ENCODE measurements around the gene MGAT4A. TPM values are rescaled to one million over a fixed set of nuclear protein-coding genes. Genes with fewer than 3 reads are reported as not detected.

MGAT4A gene
- total and polyA plus RNA-seq, 10 of the 15 experiments (the other 5 are each of a cell fraction or from before 2014, with no cell fraction given) = 4.3 to 23.4 (median 13.6) TPM

DNA sequence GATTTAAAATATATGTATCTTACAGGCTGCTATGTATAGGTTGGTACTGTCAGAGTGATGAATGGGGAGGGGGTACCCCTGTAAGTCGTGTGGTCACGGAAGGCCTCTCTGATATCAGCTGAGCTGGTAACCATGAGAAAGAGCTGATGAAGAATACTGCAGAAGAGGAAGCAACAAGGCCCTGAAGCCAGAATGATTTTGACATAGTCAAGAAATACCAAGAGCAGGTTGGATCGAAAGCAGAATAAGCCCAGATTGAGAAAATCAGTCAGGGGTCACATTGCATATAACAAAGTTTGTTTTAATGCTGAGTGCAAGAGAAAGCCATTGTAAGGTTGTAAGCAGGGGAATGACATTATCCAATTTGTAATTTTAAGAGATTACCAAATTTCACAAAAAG lies 65.3 kb downstream of the MGAT4A start:
- Histone ChIP-seq H3K4me3 (no peak overlapping the region), H3K27me3 (replicated peaks in 1 of 2; ENCODE audit: control insufficient read depth in 2 of 2, insufficient read depth in 2 of 2, low read length in 1 of 2) (no peaks in the 10 kb centered on the region), H3K9me3 (replicated peaks; ENCODE audit: control insufficient read depth, insufficient read depth, low read length) (no peaks in the 10 kb centered on the region; the same call in 2 of the 3 replicates), H4K20me1 (ENCODE audit: control insufficient read depth, insufficient read depth) (no peaks in the 10 kb centered on the region), H3K79me2 (ENCODE audit: control insufficient read depth, insufficient read depth, low read length) (no peaks in the 10 kb centered on the region), H3K4me1 (ENCODE audit: control insufficient read depth, insufficient read depth, low read length) (no peaks in the 10 kb centered on the region), H2AFZ (ENCODE audit: control insufficient read depth, low read depth, low read length) (no peak overlapping the region), H3K27ac (ENCODE audit: control insufficient read depth, insufficient read depth) (no peak overlapping the region), H3K4me2 (ENCODE audit: control insufficient read depth, insufficient read depth) (no peak overlapping the region), H3K9ac (ENCODE audit: control insufficient read depth, insufficient read depth, low read length) (no peak overlapping the region), H3K36me3 (ENCODE audit: control insufficient read depth in 2 of 2, insufficient read depth in 2 of 2, low read length in 1 of 2) (no peaks in the 10 kb centered on the region; a peak in 2 of 4 replicates)
- in situ Hi-C loops (cut with MboI) = no loop called here
- no peak for TF ChIP-seq MEF2A (IDR thresholded peaks at IDR 0.05; ENCODE audit: insufficient read depth, low read depth, low read length)
- no peak for TF ChIP-seq RELA (IDR thresholded peaks at IDR 0.05; ENCODE audit: borderline replicate concordance, partially characterized antibody)
- TF ChIP-seq MTA3 (IDR thresholded peaks at IDR 0.05; ENCODE audit: borderline replicate concordance, low read length) = no peak
- TF ChIP-seq ZZZ3 (IDR thresholded peaks at IDR 0.05; ENCODE audit: control insufficient read depth, insufficient read length, low read depth) = no peak
- no peak for TF ChIP-seq TBL1XR1 (IDR thresholded peaks at IDR 0.05; ENCODE audit: low read depth, low read length)
- TF ChIP-seq TAF1 (IDR thresholded peaks at IDR 0.05; ENCODE audit: borderline replicate concordance, low read depth, low read length) = no peak
- TF ChIP-seq SUPT20H (IDR thresholded peaks at IDR 0.05; ENCODE audit: borderline replicate concordance, control insufficient read depth, low read depth, low read length) = no peak
- TF ChIP-seq SREBF2 (IDR thresholded peaks at IDR 0.05; ENCODE audit: low read length) = no peak
- TF ChIP-seq, protein P1, sequence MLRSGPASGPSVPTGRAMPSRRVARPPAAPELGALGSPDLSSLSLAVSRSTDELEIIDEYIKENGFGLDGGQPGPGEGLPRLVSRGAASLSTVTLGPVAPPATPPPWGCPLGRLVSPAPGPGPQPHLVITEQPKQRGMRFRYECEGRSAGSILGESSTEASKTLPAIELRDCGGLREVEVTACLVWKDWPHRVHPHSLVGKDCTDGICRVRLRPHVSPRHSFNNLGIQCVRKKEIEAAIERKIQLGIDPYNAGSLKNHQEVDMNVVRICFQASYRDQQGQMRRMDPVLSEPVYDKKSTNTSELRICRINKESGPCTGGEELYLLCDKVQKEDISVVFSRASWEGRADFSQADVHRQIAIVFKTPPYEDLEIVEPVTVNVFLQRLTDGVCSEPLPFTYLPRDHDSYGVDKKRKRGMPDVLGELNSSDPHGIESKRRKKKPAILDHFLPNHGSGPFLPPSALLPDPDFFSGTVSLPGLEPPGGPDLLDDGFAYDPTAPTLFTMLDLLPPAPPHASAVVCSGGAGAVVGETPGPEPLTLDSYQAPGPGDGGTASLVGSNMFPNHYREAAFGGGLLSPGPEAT (IDR thresholded peaks at IDR 0.05; ENCODE audit: low read depth) = no peak
- TF ChIP-seq, protein P2, sequence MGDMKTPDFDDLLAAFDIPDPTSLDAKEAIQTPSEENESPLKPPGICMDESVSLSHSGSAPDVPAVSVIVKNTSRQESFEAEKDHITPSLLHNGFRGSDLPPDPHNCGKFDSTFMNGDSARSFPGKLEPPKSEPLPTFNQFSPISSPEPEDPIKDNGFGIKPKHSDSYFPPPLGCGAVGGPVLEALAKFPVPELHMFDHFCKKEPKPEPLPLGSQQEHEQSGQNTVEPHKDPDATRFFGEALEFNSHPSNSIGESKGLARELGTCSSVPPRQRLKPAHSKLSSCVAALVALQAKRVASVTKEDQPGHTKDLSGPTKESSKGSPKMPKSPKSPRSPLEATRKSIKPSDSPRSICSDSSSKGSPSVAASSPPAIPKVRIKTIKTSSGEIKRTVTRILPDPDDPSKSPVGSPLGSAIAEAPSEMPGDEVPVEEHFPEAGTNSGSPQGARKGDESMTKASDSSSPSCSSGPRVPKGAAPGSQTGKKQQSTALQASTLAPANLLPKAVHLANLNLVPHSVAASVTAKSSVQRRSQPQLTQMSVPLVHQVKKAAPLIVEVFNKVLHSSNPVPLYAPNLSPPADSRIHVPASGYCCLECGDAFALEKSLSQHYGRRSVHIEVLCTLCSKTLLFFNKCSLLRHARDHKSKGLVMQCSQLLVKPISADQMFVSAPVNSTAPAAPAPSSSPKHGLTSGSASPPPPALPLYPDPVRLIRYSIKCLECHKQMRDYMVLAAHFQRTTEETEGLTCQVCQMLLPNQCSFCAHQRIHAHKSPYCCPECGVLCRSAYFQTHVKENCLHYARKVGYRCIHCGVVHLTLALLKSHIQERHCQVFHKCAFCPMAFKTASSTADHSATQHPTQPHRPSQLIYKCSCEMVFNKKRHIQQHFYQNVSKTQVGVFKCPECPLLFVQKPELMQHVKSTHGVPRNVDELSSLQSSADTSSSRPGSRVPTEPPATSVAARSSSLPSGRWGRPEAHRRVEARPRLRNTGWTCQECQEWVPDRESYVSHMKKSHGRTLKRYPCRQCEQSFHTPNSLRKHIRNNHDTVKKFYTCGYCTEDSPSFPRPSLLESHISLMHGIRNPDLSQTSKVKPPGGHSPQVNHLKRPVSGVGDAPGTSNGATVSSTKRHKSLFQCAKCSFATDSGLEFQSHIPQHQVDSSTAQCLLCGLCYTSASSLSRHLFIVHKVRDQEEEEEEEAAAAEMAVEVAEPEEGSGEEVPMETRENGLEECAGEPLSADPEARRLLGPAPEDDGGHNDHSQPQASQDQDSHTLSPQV (IDR thresholded peaks at IDR 0.05) = no peak
- TF ChIP-seq ASH2L (IDR thresholded peaks at IDR 0.05; ENCODE audit: borderline replicate concordance, low read depth) = no peak
- TF ChIP-seq, protein P3, sequence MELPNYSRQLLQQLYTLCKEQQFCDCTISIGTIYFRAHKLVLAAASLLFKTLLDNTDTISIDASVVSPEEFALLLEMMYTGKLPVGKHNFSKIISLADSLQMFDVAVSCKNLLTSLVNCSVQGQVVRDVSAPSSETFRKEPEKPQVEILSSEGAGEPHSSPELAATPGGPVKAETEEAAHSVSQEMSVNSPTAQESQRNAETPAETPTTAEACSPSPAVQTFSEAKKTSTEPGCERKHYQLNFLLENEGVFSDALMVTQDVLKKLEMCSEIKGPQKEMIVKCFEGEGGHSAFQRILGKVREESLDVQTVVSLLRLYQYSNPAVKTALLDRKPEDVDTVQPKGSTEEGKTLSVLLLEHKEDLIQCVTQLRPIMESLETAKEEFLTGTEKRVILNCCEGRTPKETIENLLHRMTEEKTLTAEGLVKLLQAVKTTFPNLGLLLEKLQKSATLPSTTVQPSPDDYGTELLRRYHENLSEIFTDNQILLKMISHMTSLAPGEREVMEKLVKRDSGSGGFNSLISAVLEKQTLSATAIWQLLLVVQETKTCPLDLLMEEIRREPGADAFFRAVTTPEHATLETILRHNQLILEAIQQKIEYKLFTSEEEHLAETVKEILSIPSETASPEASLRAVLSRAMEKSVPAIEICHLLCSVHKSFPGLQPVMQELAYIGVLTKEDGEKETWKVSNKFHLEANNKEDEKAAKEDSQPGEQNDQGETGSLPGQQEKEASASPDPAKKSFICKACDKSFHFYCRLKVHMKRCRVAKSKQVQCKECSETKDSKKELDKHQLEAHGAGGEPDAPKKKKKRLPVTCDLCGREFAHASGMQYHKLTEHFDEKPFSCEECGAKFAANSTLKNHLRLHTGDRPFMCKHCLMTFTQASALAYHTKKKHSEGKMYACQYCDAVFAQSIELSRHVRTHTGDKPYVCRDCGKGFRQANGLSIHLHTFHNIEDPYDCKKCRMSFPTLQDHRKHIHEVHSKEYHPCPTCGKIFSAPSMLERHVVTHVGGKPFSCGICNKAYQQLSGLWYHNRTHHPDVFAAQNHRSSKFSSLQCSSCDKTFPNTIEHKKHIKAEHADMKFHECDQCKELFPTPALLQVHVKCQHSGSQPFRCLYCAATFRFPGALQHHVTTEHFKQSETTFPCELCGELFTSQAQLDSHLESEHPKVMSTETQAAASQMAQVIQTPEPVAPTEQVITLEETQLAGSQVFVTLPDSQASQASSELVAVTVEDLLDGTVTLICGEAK (IDR thresholded peaks at IDR 0.05; ENCODE audit: borderline replicate concordance) = no peak
- no peak for TF ChIP-seq NR2F1 (conservative IDR thresholded peaks at IDR 0.05)
- TF ChIP-seq FOS (IDR thresholded peaks at IDR 0.05; ENCODE audit: borderline replicate concordance, extremely low read depth, insufficient read length) = no peak
- POLR2A ChIA-PET = no interaction called here
- intact Hi-C loops (cut with micrococcal nuclease; ENCODE audit: unreplicated experiment) = no loop called here
- RAD21 ChIA-PET (ENCODE audit: unreplicated experiment) = no interaction called here
- 56% methylated on average over 3 of the region's 3 CpGs for WGBS (ENCODE audit: insufficient coverage, insufficient replicate concordance, low lambda C conversion rate, missing lambda C conversion rate)
- no peak for DNase-seq (ENCODE audit: low read depth, low spot score)
- BruUV-seq (replicated peaks) = no TSS peak
- CTCF ChIA-PET = no interaction called here
- FAIRE-seq = no peak
- no peak for ATAC-seq
- SMC1A ChIA-PET (ENCODE audit: uncharacterized antibody, unreplicated experiment) = no interaction called here

Data from GM12878 (cell line).